ENCODE data around the gene KIAA1614.

GRCh38 chr1:180988253-180988752, 75.6 kb downstream of the KIAA1614 start:
- TF ChIP-seq POLR2AphosphoS5 (IDR thresholded peaks at IDR 0.05; ENCODE audit: borderline replicate concordance, low read depth, low read length) (no peak), EZH2 (IDR thresholded peaks at IDR 0.05) (no peak), FOXP2 (optimal IDR thresholded peaks at IDR 0.05; ENCODE audit: control extremely low read depth, extremely low read length, insufficient read depth) (no peak)
